Tibial artery (tissue), 4 donors: ENCODE measurements around the gene BCAP31.
A peak's percentile ranks its signal among the peaks of the same experiment; 100 is the strongest.

Experiments
- DNase-seq, 2 donors: peaks; one replicate each; pipeline ENCODE4 v3.0.0-alpha.2; 2019
- H3K27ac ChIP-seq, 2 donors: fragments of 200-600 bp; sonication (generic) in 1 of 2; 1 replicate in 1 of 2; 2 replicates in 1 of 2; pipeline ENCODE4 v1.5.1; 2018 to 2019; ENCODE audit warnings: mild to moderate bottlenecking in 1 of 2
- H3K27me3 ChIP-seq, 2 donors: fragments of 200-600 bp; sonication (generic) in 1 of 2; one replicate each; pipeline versions ENCODE4 v1.5.1 to v1.6.0; 2016 to 2019
- H3K36me3 ChIP-seq, 3 donors: fragments of 200-600 bp; sonication (generic) in 2 of 3; one replicate each; pipeline ENCODE4 v1.5.1; 2016 to 2019; ENCODE audit warnings: mild to moderate bottlenecking in 2 of 3
- H3K4me1 ChIP-seq, 4 donors: fragments of 200-600 bp; sonication (generic) in 2 of 4; 1 replicate in 3 of 4; 2 replicates in 1 of 4; pipeline ENCODE4 v1.5.1; 2016 to 2019
- H3K4me3 ChIP-seq, 2 donors: fragments of 200-600 bp; sonication (generic) in 1 of 2; 1 replicate in 1 of 2; 2 replicates in 1 of 2; pipeline ENCODE4 v1.5.1; 2018 to 2019; ENCODE audit warnings: mild to moderate bottlenecking in 2 of 2
- H3K9me3 ChIP-seq, 3 donors: fragments of 200-600 bp; sonication (generic) in 1 of 3; one replicate each; pipeline ENCODE4 v1.5.1; 2016 to 2019
- CTCF ChIP-seq, 2 experiments: fragments of 200-600 bp in 1 of 2; fragments of 450-650 bp in 1 of 2; IDR thresholded peaks; one replicate each; pipeline ENCODE4 v1.5.1; 2017 to 2019; ENCODE audit warnings: antibody characterized with exemption in 2 of 2, mild to moderate bottlenecking in 1 of 2, moderate library complexity in 1 of 2
- intact Hi-C: fragments of 100-400 bp; cut with DNase I; formaldehyde crosslinking; loops from one replicate; pipeline ENCODE4 v1.15.0; 2023; ENCODE audit warnings: low total_unique reads

Gene BCAP31

GRCh38 chrX:153690466-153690865, 33.7 kb downstream of the BCAP31 start:
- Histone ChIP-seq H3K9me3 (no peaks in the 10 kb centered on the region), H3K36me3 (peaks cover 0 to 22% (median 4%) of the 10 kb centered on the region in 3 donors), H3K27me3 (no peaks in the 10 kb centered on the region), H3K4me1 (peaks cover 0 to 16% (median 9%) of the 10 kb centered on the region in 4 donors), H3K4me3 (no peak overlapping the region), H3K27ac (peak overlapping the region in 1 of 2 donors; percentile 74)
- intact Hi-C loops: no loop called here
- TF ChIP-seq CTCF (IDR thresholded peaks at IDR 0.05): no peak
- DNase-seq: no peak

GRCh38 chrX:153689654-153690465, 34.3 kb downstream of the BCAP31 start:
- Histone ChIP-seq H3K36me3 (peaks cover 0 to 18% (median 4%) of the 10 kb centered on the region in 3 donors), H3K27ac (peak overlapping the region; percentile 65 to 74), H3K4me1 (peaks cover 0 to 16% (median 9%) of the 10 kb centered on the region in 4 donors), H3K9me3 (no peaks in the 10 kb centered on the region), H3K27me3 (no peaks in the 10 kb centered on the region), H3K4me3 (peak overlapping the region; percentile 60 to 66)
- intact Hi-C loops: no loop called here
- no peak for TF ChIP-seq CTCF (IDR thresholded peaks at IDR 0.05)
- DNase-seq: no peak

GRCh38 chrX:153688911-153689590, 35.1 kb downstream of the BCAP31 start:
- Histone ChIP-seq H3K36me3 (peaks cover 0 to 10% (median under 1%) of the 10 kb centered on the region in 3 donors), H3K27ac (peak overlapping the region; percentile 74 to 75), H3K4me3 (peak overlapping the region; percentile 60 to 66), H3K4me1 (peaks cover 0 to 16% (median 9%) of the 10 kb centered on the region in 4 donors), H3K27me3 (no peaks in the 10 kb centered on the region), H3K9me3 (no peaks in the 10 kb centered on the region)
- peak; percentile 45 to 89 for DNase-seq
- intact Hi-C loops: no loop called here
- no peak for TF ChIP-seq CTCF (IDR thresholded peaks at IDR 0.05)

GRCh38 chrX:153688506-153688905, 35.7 kb downstream of the BCAP31 start:
- Histone ChIP-seq H3K27ac (peak overlapping the region; percentile 74 to 75), H3K27me3 (no peaks in the 10 kb centered on the region), H3K4me1 (peaks cover 0 to 16% (median 9%) of the 10 kb centered on the region in 4 donors), H3K36me3 (peaks cover 0 to 4% (median 0%) of the 10 kb centered on the region in 3 donors), H3K9me3 (no peaks in the 10 kb centered on the region), H3K4me3 (peak overlapping the region; percentile 60 to 66)
- DNase-seq: no peak
- TF ChIP-seq CTCF (IDR thresholded peaks at IDR 0.05): no peak
- intact Hi-C loops: no loop called here

GRCh38 chrX:153688071-153688470, 36.1 kb downstream of the BCAP31 start:
- DNase-seq: no peak
- intact Hi-C loops: no loop called here
- Histone ChIP-seq H3K4me3 (peak overlapping the region; percentile 60 to 66), H3K27ac (peak overlapping the region in 1 of 2 donors; percentile 65), H3K36me3 (no peaks in the 10 kb centered on the region), H3K4me1 (peaks cover 0 to 16% (median 9%) of the 10 kb centered on the region in 4 donors), H3K9me3 (no peaks in the 10 kb centered on the region), H3K27me3 (no peaks in the 10 kb centered on the region)
- no peak for TF ChIP-seq CTCF (IDR thresholded peaks at IDR 0.05)
